Measurements from ENCODE around the gene NELL2.

GRCh38 chr12:44459569-44459968 lies 416.5 kb downstream of the NELL2 start:
- TF ChIP-seq CTCF (IDR thresholded peaks at IDR 0.05) (no peak), POLR2A (IDR thresholded peaks at IDR 0.05) (no peak)

All from esophagus squamous epithelium (tissue), 4 donors.